DMS 273 treated with DMSO at 0.1 percent for 48 hours (cell line): ENCODE data around the gene EYS.
"Not testable (repeated sequence)": the region's sequence is repeated elsewhere in the genome, so short reads cannot be mapped to it uniquely, and the experiment has no call there.

Experiments used
- DNase-seq: peaks from one replicate; lab custom pipeline; 2025; lab: John Stamatoyannopoulos, UW

Gene EYS

GRCh38 chr6:64301307-64302236 is 1405.5 kb downstream of the EYS start:
- DNase-seq: no peak

GRCh38 chr6:64299176-64299575 is 1407.8 kb downstream of the EYS start:
- no peak for DNase-seq

GRCh38 chr6:64294034-64294433 is 1413.0 kb downstream of the EYS start:
- DNase-seq: no peak

- DNase-seq: no peak
These were observed 1413.7 kb downstream of the EYS start for GRCh38 chr6:64293298-64293697.

GRCh38 chr6:64290867-64291266 is 1416.2 kb downstream of the EYS start:
- DNase-seq: no peak

GRCh38 chr6:64289931-64290330 is 1417.1 kb downstream of the EYS start:
- no peak for DNase-seq

GRCh38 chr6:64288351-64288750 is 1418.7 kb downstream of the EYS start:
- DNase-seq: no peak

GRCh38 chr6:64281167-64281566 is 1425.9 kb downstream of the EYS start:
- DNase-seq: no peak

- DNase-seq: peak; percentile 13
These were observed 1426.5 kb downstream of the EYS start for GRCh38 chr6:64280569-64280968.

GRCh38 chr6:64270083-64270482 is 1436.9 kb downstream of the EYS start:
- no peak for DNase-seq

- DNase-seq: no peak
These were observed 1440.6 kb downstream of the EYS start for GRCh38 chr6:64266351-64266821.

- no peak for DNase-seq
These were observed 1443.2 kb downstream of the EYS start for GRCh38 chr6:64263778-64264177.

- no peak for DNase-seq
These were observed 1447.7 kb downstream of the EYS start for GRCh38 chr6:64259372-64259771.

- DNase-seq: no peak
These were observed 1448.3 kb downstream of the EYS start for GRCh38 chr6:64258752-64259151.

GRCh38 chr6:64258302-64258701 is 1448.7 kb downstream of the EYS start:
- no peak for DNase-seq

GRCh38 chr6:64257586-64257985 is 1449.4 kb downstream of the EYS start:
- no peak for DNase-seq

GRCh38 chr6:64256483-64256882 is 1450.5 kb downstream of the EYS start:
- no peak for DNase-seq

- DNase-seq: no peak
These were observed 1452.0 kb downstream of the EYS start for GRCh38 chr6:64255000-64255399.

- no peak for DNase-seq
These were observed 1452.5 kb downstream of the EYS start for GRCh38 chr6:64254558-64254957.

- no peak for DNase-seq
These were observed 1454.8 kb downstream of the EYS start for GRCh38 chr6:64252256-64252655.

- DNase-seq: no peak
These were observed 1456.9 kb downstream of the EYS start for GRCh38 chr6:64250126-64250525.

GRCh38 chr6:64249115-64249514 is 1457.9 kb downstream of the EYS start:
- DNase-seq: no peak

GRCh38 chr6:64243618-64244017 is 1463.4 kb downstream of the EYS start:
- DNase-seq: no peak

- not testable (repeated sequence) for DNase-seq
These were observed 1468.1 kb downstream of the EYS start for GRCh38 chr6:64238908-64239307.
